HG03378 (cell line): Measurements from ENCODE around the gene TPST2.

ENCODE experiments used
- ATAC-seq: cut with Tn5 transposase; IDR thresholded peaks from one replicate; pipeline ENCODE4 v1.9.1; 2021; ENCODE audit warnings: mild to moderate bottlenecking, moderate library complexity; ENCODE audit not compliant: unreplicated experiment

Gene TPST2

DNA sequence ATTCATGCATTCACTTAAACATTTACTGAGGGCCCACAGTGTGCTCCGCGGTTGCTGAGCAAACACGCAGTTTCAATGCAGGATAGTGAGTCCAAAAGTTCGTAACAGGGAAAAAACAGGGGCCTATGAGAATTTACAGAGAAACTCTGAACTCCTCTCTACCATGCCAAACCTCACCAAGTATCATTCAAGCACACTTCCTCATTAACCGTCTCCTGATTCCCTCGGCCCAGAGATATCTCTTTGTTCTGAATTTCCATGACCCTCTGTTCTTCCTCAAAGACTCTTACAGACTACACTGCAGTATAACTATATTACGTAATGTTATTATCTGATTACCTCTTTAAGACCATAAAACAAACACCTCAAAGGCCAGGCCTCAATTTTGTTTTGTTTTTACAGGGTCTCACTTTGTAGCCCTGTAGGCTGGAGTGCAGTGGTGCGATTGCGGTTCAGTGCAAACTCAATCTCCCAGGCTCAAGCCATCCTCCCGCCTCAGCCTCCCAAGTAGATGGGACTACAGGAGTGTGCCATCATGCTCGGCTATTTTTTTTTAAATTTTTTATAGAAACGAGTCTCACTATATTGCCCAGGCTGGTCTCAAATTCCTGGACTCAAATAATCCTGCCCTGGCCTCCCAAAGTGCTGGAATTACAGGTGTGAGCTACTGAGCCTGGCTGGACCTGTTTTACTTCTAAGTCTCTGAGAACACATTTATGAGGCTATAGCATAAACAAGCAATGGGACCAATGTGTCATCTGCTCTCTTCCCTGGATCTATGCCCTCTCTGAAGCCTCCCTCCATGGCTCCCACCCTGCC, 109.9 kb downstream of the TPST2 start:
- no peak for ATAC-seq

DNA sequence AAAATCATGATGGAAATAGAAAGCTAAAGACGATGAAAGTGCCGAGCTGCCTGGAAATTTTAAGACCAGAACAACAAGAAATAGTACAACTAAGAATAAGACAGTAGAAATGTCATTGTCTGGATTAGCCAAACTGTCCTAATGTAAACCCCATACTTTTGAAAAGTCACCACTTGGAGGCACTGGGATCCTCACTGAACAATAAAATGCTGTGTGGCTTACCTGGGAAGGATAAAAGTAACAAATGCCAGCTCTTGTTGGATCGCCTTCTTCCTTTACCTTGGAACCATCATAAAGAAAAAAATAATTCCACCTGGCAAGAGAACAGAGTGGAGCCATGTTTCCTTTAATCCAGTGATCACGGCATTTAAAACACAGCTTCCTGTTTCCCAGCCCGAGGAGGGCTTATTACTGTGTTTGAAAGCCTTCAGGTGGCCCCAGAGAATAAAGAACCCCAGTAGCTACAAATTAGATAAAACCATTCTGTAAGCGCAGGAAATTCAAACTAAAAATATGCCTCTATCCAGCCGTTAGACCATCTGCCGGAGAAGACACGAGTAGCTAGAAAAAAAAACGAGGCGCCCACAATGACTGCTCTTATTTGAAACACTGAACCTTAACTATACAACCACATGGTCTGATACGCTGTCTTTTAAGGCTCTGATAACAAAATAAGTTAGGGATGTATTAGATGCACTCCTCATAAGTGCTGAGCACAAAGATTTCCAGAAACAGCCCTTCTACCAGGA, 110.7 kb downstream of the TPST2 start:
- no peak for ATAC-seq

DNA sequence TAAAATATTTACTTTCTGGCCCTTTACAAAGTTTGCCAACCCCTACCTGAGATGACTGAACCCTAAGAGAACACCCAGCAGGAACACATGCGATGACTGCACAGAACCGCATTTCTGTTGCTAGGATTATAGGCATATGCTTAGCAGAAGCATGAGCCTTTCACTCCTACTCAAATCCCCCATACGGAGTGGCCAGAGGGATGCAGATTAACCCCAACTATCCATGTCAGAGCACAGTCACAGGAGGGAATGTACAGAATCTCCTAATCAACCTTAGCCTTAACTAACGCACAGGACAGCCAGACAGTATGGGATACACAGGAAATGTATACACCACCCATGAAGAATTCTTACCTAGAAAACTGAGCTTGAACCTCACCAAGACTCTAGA, 112.6 kb downstream of the TPST2 start:
- ATAC-seq: no peak

DNA sequence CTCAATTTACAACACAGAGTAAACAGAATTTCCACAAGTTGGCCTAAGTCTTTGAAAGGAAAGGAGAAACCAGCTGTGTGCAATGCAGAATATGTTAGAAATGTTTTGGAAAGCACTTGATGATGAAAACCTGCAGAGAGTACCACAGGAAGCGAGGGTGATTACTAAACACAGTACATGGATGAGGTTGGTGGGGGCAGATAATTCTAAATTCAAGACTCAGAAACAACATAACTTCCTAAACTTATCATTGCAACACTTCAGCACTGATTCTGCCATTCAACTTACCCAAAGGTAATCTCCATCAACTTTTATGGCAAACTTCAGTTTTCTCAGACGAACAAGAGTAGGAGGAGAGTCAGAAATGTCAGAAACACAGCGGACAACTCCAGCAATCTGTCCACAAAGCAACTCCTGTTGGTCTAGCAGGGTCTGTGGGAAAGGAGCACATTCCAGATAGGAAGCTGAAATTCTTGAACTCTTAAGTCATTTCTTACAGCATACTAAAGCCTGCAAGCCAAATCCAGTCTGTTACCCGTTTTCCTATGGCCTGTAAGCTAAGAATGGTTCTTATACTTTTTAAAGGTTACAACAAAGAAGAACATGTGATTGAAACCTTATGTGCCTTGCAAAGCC, 113.1 kb downstream of the TPST2 start:
- no peak for ATAC-seq

- no peak for ATAC-seq
Measured at GRCh38 chr22:26474682-26475081, 115.2 kb downstream of the TPST2 start.
